Mesodermal cell (in vitro differentiated cells): ENCODE measurements around the gene TRAF5.

Experiments
- H3K27ac ChIP-seq: 2 replicates; pipeline ENCODE4 v1.7.0; 2013; ENCODE audit warnings: mild to moderate bottlenecking, low read depth, low read length, moderate library complexity; ENCODE audit not compliant: severe bottlenecking
- H3K36me3 ChIP-seq: 2 replicates; pipeline ENCODE4 v1.7.1; 2013; ENCODE audit warnings: mild to moderate bottlenecking, low read length, moderate library complexity; ENCODE audit not compliant: control insufficient read depth, insufficient read depth
- H3K4me1 ChIP-seq: one replicate; pipeline ENCODE4 v1.7.1; 2013; ENCODE audit warnings: mild to moderate bottlenecking, low read length; ENCODE audit not compliant: insufficient read depth, control insufficient read depth, poor library complexity, severe bottlenecking
- H3K4me3 ChIP-seq: 2 replicates; pipeline ENCODE4 v1.7.0; 2013; ENCODE audit warnings: low read length, control low read depth, mild to moderate bottlenecking; ENCODE audit not compliant: insufficient read depth, poor library complexity, severe bottlenecking; ENCODE audit errors: extremely low read depth
- H3K9me3 ChIP-seq: 2 replicates; pipeline ENCODE4 v1.7.1; 2013; ENCODE audit warnings: mild to moderate bottlenecking, low read length, moderate library complexity; ENCODE audit not compliant: control insufficient read depth
- WGBS, 2 experiments: methylation state at CpG; one replicate each; pipeline ENCODE4 v1.1.5; 2013; ENCODE audit warnings: missing lambda C conversion rate in 2 of 2; ENCODE audit not compliant: insufficient coverage in 2 of 2; 5-methylcytosine and 5-hydroxymethylcytosine counted together

The TRAF5 gene

DNA sequence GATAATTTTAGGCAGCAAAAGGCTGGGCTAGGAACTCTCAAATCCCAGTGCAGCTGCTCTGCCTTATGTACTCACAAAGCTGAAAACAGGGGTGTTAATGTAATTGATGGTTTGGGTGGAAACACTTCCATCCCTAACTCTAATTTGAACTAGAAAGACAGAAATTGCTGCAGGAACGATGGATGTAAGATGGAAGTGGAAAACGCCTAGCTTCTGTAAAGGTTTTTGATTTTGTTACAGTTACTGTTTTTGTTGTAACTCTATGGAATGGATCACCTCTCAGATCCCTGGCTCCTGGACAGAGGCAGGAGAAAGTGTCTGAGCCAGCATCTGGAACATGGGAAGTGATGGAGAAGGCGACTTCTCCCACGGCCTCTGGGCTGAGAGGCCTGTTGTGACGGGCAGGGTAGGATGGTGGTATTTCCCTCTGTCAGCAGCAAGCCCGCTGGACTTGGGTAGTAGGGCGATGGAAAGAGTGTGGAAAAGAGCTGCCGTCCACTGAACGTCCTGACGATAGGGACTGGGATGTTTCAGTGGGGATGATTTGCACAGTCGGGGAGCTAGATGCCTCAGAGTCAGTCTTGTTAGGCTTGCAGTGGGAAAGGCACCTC, 1.6 kb downstream of the TRAF5 start:
- H3K9me3 ChIP-seq = no peaks in the 10 kb centered on the region
- peak overlapping the region; percentile 68 for H3K4me3 ChIP-seq
- H3K36me3 ChIP-seq = no peaks in the 10 kb centered on the region
- WGBS, 2 experiments = 90 to 96% methylated on average over 8 to 11 of the region's 11 CpGs
- H3K4me1 ChIP-seq = peaks cover 8% of the 10 kb centered on the region
- H3K27ac ChIP-seq = no peak overlapping the region

- H3K36me3 ChIP-seq = no peaks in the 10 kb centered on the region
- no peaks in the 10 kb centered on the region for H3K9me3 ChIP-seq
- 90 to 96% methylated on average over 4 to 6 of the region's 6 CpGs for WGBS, 2 experiments
- H3K4me3 ChIP-seq = no peak overlapping the region
- H3K4me1 ChIP-seq = peaks cover 8% of the 10 kb centered on the region
- H3K27ac ChIP-seq = no peak overlapping the region
These were observed 2.3 kb downstream of the TRAF5 start for GRCh38 chr1:211328866-211329475.

DNA sequence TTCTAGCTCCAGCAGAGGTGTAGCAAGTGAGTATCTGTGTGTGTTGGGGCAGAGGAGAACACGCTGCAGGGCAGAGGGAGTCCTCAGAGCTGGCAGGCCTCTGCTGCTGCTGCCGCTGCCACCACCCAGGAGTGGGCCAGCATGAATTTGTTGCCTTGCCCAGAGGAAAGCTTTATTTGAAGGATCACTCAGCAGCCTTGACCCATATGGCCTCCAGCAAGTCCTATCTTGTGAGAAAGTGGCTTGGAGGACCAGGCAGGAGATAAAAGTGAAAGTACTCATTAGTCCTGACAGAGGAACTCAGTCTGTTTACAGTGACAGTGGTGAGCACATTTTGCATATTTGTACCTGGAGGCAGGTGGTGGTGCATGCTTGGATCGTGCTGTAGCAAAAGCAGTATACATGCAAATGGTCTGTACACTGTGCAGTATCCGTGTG, 3.1 kb downstream of the TRAF5 start:
- WGBS, 2 experiments = 88 to 90% methylated on average over 4 of the region's 4 CpGs
- peaks cover 8% of the 10 kb centered on the region for H3K4me1 ChIP-seq
- no peak overlapping the region for H3K4me3 ChIP-seq
- H3K9me3 ChIP-seq = no peaks in the 10 kb centered on the region
- H3K36me3 ChIP-seq = no peaks in the 10 kb centered on the region
- no peak overlapping the region for H3K27ac ChIP-seq

- Histone ChIP-seq H3K36me3 (no peaks in the 10 kb centered on the region), H3K4me3 (no peak overlapping the region), H3K9me3 (no peaks in the 10 kb centered on the region), H3K27ac (no peak overlapping the region), H3K4me1 (peaks cover 9% of the 10 kb centered on the region)
- WGBS, 2 experiments = 88 to 100% methylated on average over 6 to 8 of the region's 8 CpGs
These were observed 3.8 kb downstream of the TRAF5 start for GRCh38 chr1:211330282-211330936.

- no peak overlapping the region for H3K27ac ChIP-seq
- H3K9me3 ChIP-seq = no peaks in the 10 kb centered on the region
- no peak overlapping the region for H3K4me3 ChIP-seq
- H3K36me3 ChIP-seq = no peaks in the 10 kb centered on the region
- WGBS, 2 experiments = 93 to 100% methylated on average over 3 of the region's 3 CpGs
- H3K4me1 ChIP-seq = peaks cover 13% of the 10 kb centered on the region
These were observed 4.5 kb downstream of the TRAF5 start for GRCh38 chr1:211331011-211331709.

- Histone ChIP-seq H3K4me1 (peaks cover 12% of the 10 kb centered on the region), H3K4me3 (no peak overlapping the region), H3K9me3 (no peaks in the 10 kb centered on the region), H3K36me3 (no peaks in the 10 kb centered on the region), H3K27ac (no peak overlapping the region)
- WGBS, 2 experiments = 90 to 100% methylated on average over 1 of the region's 3 CpGs
These were observed 5.5 kb downstream of the TRAF5 start for GRCh38 chr1:211332036-211332616.

DNA sequence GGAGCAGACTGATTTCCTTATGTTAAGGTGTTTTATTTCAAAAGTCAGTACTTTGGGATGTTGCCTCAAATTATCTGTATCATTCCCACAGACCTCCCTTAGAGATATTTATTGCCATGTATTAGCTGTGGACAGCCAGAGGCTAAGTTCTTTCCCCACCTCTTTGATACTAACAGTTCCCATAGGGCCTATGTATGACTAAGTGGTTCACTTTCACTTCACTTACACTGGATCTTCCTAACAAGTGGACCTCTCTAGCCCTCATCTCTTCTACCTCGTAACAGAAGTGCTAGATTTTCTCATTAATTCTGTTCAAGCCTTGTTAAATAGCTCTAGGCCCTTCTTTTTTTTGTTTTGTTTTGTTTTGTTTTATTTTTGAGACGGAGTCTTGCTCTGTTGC, 6.2 kb downstream of the TRAF5 start:
- Histone ChIP-seq H3K36me3 (no peaks in the 10 kb centered on the region), H3K4me3 (no peak overlapping the region), H3K9me3 (no peaks in the 10 kb centered on the region), H3K4me1 (peaks cover 6% of the 10 kb centered on the region), H3K27ac (no peak overlapping the region)
- no CpG with 5 or more reads among the region's 2 CpGs for WGBS, 2 experiments

- Histone ChIP-seq H3K27ac (no peak overlapping the region), H3K4me1 (peaks cover 5% of the 10 kb centered on the region), H3K4me3 (no peak overlapping the region), H3K36me3 (no peaks in the 10 kb centered on the region), H3K9me3 (no peaks in the 10 kb centered on the region)
- WGBS, 2 experiments = 83 to 92% methylated on average over 1 of the region's 1 CpG
These were observed 7.3 kb downstream of the TRAF5 start for GRCh38 chr1:211333906-211334305.

GRCh38 chr1:211334986-211335385, 8.4 kb downstream of the TRAF5 start:
- WGBS, 2 experiments = 88% methylated on average over 2 of the region's 4 CpGs; no CpG with 5 or more reads in 1 of the 2 experiments
- Histone ChIP-seq H3K36me3 (no peaks in the 10 kb centered on the region), H3K4me1 (peaks cover 9% of the 10 kb centered on the region), H3K27ac (no peak overlapping the region), H3K9me3 (no peaks in the 10 kb centered on the region), H3K4me3 (no peak overlapping the region)

GRCh38 chr1:211335522-211336157, 9.0 kb downstream of the TRAF5 start:
- Histone ChIP-seq H3K27ac (no peak overlapping the region), H3K4me1 (peaks cover 9% of the 10 kb centered on the region), H3K9me3 (no peaks in the 10 kb centered on the region), H3K4me3 (no peak overlapping the region), H3K36me3 (no peaks in the 10 kb centered on the region)
- 83 to 90% methylated on average over 2 of the region's 3 CpGs for WGBS, 2 experiments
